Neutrophil (primary cell): ENCODE measurements around the gene PRDM5.

Experiments used
- H3K27ac ChIP-seq: fragments of 200-600 bp; sonication (generic); 2 replicates; pipeline ENCODE4 v1.5.1; 2016; ENCODE audit warnings: mild to moderate bottlenecking, moderate library complexity
- H3K27me3 ChIP-seq: fragments of 200-600 bp; sonication (generic); 2 replicates; pipeline ENCODE4 v1.6.0; 2016; ENCODE audit warnings: mild to moderate bottlenecking
- H3K36me3 ChIP-seq: fragments of 200-600 bp; sonication (generic); 2 replicates; pipeline ENCODE4 v1.5.1; 2017
- H3K4me1 ChIP-seq, 2 experiments: fragments of 200-600 bp in 1 of 2; sonication (generic) in 1 of 2; 1 replicate in 1 of 2; 2 replicates in 1 of 2; pipeline versions ENCODE4 v1.5.1 to v1.6.1; 2013 to 2016; ENCODE audit warnings: low read depth in 1 of 2, low read length in 1 of 2, mild to moderate bottlenecking in 1 of 2, moderate library complexity in 1 of 2; ENCODE audit not compliant: control insufficient read depth in 1 of 2, insufficient read depth in 1 of 2
- H3K4me3 ChIP-seq, 2 experiments: fragments of 200-600 bp in 1 of 2; sonication (generic) in 1 of 2; 1 replicate in 1 of 2; 2 replicates in 1 of 2; pipeline ENCODE4 v1.5.1; 2013 to 2016; ENCODE audit warnings: low read depth in 1 of 2, low read length in 1 of 2, mild to moderate bottlenecking in 1 of 2, moderate library complexity in 1 of 2
- H3K9me3 ChIP-seq: fragments of 200-600 bp; sonication (generic); 2 replicates; pipeline ENCODE4 v1.5.1; 2016
- TF ChIP-seq, protein P1 (sequence below): fragments of 200-600 bp; sonication (generic); IDR thresholded peaks from 2 replicates; pipeline ENCODE4 v1.5.1; 2016; ENCODE audit warnings: antibody characterized with exemption

PRDM5 gene

DNA sequence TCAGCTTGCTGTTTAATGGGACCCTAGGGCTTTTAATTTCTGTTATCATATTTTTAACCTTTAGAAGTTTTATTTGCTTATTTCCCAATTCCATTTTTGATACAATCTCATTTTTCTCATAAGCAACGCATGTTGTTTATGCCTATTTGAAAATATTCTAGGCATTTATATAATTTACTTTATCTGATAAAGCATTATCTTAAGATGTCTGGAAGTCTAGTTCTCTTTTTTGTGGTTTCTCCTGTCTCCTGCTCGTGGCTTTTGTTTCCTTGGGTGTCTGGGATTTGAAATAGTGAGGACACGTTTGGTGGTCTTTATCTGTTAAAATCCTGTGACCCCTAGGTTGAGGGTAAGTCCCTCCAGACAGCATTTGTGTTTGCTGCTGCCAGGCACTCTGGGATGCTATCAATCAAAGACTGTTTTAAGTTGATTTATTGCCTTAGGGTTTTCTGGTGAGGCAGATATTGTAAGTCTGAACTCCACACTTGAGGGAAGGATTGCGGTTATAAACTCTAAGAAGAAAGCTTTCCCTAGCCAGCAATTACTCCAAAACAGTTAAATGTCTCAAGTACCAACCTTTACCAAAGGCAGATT is 208.0 kb downstream of the PRDM5 start:
- no peaks in the 10 kb centered on the region for H3K27me3 ChIP-seq
- H3K36me3 ChIP-seq, result no peaks in the 10 kb centered on the region
- TF ChIP-seq, protein P1, sequence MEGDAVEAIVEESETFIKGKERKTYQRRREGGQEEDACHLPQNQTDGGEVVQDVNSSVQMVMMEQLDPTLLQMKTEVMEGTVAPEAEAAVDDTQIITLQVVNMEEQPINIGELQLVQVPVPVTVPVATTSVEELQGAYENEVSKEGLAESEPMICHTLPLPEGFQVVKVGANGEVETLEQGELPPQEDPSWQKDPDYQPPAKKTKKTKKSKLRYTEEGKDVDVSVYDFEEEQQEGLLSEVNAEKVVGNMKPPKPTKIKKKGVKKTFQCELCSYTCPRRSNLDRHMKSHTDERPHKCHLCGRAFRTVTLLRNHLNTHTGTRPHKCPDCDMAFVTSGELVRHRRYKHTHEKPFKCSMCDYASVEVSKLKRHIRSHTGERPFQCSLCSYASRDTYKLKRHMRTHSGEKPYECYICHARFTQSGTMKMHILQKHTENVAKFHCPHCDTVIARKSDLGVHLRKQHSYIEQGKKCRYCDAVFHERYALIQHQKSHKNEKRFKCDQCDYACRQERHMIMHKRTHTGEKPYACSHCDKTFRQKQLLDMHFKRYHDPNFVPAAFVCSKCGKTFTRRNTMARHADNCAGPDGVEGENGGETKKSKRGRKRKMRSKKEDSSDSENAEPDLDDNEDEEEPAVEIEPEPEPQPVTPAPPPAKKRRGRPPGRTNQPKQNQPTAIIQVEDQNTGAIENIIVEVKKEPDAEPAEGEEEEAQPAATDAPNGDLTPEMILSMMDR, result no peak
- no peak overlapping the region for H3K27ac ChIP-seq
- no peaks in the 10 kb centered on the region for H3K9me3 ChIP-seq
- no peak overlapping the region for H3K4me3 ChIP-seq
- H3K4me1 ChIP-seq, result no peaks in the 10 kb centered on the region

DNA sequence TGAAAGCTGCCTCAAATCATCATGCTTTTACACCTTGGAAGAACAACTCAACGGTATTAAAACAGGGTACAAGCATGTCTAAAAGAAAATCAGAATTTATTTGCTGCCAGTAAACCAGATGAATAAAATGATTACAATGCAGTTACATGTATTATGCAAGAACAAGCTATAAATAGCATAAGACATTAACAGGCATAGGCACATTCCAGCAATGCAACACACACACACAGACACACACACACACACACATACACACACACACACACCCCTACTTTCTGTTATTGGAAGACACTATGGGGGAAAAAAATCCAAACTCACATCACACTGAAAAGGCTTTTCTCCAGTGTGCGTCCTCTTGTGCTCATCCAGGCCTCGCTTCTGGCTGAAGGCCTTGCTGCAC is 212.5 kb downstream of the PRDM5 start:
- no peak overlapping the region for H3K4me3 ChIP-seq
- no peaks in the 10 kb centered on the region for H3K9me3 ChIP-seq
- no peaks in the 10 kb centered on the region for H3K36me3 ChIP-seq
- H3K27me3 ChIP-seq, result no peaks in the 10 kb centered on the region
- TF ChIP-seq, protein P1, result no peak
- H3K27ac ChIP-seq, result no peak overlapping the region
- no peaks in the 10 kb centered on the region for H3K4me1 ChIP-seq

DNA sequence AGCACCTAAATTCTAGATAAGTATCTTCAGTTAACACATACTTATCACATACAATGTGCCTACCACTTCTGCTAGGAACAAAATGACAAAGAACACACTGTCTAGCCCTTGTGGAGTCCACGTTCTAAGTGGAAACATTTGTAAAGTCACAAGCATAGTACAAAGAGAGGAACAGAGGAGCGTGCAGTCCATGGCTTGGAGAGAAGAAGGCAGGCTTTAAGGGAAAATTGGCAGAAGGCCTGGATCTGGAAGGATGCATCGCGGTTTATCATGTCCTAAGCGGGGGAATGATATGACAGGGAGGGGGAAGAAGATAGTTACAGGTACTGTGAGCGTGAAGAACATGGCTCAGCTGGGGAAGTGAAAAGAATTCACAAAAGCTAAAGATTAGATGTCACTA is 218.0 kb downstream of the PRDM5 start:
- no peak overlapping the region for H3K4me3 ChIP-seq
- TF ChIP-seq, protein P1, result no peak
- H3K27me3 ChIP-seq, result no peaks in the 10 kb centered on the region
- no peaks in the 10 kb centered on the region for H3K9me3 ChIP-seq
- H3K4me1 ChIP-seq, result peaks cover 5 to 6% of the 10 kb centered on the region in 2 experiments
- H3K27ac ChIP-seq, result no peak overlapping the region
- H3K36me3 ChIP-seq, result no peaks in the 10 kb centered on the region

DNA sequence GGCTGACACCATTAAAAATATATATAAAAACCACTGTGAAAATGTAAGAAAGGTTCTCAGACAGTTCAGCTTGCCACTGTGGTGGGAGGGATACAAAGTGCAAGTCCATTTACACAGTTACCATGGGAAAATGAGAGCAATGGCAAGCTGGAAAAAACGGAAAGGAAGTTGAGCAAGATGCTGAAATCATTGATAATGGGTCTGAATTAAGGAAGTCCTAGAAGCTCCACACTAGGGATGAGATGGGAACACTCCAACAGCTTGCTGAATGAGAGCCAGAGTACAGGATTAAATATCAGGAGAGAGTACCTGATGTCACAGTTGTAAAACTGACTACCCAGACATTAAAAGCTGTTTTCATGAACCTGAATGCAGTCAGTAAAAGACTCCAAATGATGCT is 218.6 kb downstream of the PRDM5 start:
- no peaks in the 10 kb centered on the region for H3K36me3 ChIP-seq
- no peak overlapping the region for H3K27ac ChIP-seq
- H3K4me1 ChIP-seq, result peaks cover 5 to 6% of the 10 kb centered on the region in 2 experiments
- H3K27me3 ChIP-seq, result no peaks in the 10 kb centered on the region
- no peak overlapping the region for H3K4me3 ChIP-seq
- TF ChIP-seq, protein P1, result no peak
- no peaks in the 10 kb centered on the region for H3K9me3 ChIP-seq

DNA sequence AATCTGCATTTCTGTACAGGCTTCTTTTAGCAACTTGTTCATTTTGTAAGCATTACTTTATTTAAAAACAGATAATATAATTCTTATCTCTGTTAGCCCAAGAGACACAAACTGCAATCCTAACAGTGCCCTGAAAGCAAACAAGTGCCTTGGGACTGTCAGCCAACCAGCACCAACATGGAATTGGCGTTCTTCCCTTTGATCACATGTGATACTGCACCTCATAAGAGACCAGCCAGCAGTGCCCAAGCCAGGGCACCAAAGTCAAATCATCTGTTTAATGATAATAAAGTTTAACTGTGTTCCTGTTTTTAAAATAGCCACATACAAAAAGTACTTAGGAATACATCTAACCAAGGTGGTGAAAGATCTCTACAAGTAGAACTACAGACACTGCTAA is 223.2 kb downstream of the PRDM5 start:
- TF ChIP-seq, protein P1, result no peak
- Histone ChIP-seq H3K27ac (no peak overlapping the region), H3K4me1 (peaks cover 5 to 6% of the 10 kb centered on the region in 2 experiments), H3K9me3 (no peaks in the 10 kb centered on the region), H3K4me3 (no peak overlapping the region), H3K36me3 (no peaks in the 10 kb centered on the region), H3K27me3 (no peaks in the 10 kb centered on the region)
